HL-60 (cell line): Measurements from ENCODE around the gene HBM.
A peak's percentile ranks its signal among the peaks of the same experiment; 100 is the strongest.

Experiments used
- DNase-seq, 2 experiments: peaks; one replicate each; pipeline ENCODE4 v3.0.0-alpha.2; 2010 to 2020; ENCODE audit warnings: low read depth in 1 of 2, low spot score in 1 of 2
- H3K27ac ChIP-seq: fragments of 250-450 bp; sonication (Bioruptor Pico); replicated peaks from 2 replicates; pipeline ENCODE4 v1.5.1; 2020; ENCODE audit warnings: mild to moderate bottlenecking, moderate library complexity
- H3K27me3 ChIP-seq: fragments of 250-450 bp; sonication (Bioruptor Pico); 2 replicates; pipeline ENCODE4 v1.5.1; 2021; ENCODE audit warnings: mild to moderate bottlenecking, moderate library complexity; ENCODE audit not compliant: insufficient read depth, poor library complexity, severe bottlenecking
- H3K4me3 ChIP-seq: replicated peaks from 2 replicates; pipeline ENCODE4 v1.5.1; 2011; ENCODE audit warnings: mild to moderate bottlenecking, control low read depth, low read length; ENCODE audit not compliant: insufficient read depth
- GABPA ChIP-seq: IDR thresholded peaks from 2 replicates; pipeline ENCODE4 v1.6.1; 2012; ENCODE audit warnings: low read depth
- POLR2AphosphoS5 ChIP-seq: IDR thresholded peaks from 2 replicates; pipeline ENCODE4 v1.6.1; 2012; ENCODE audit warnings: low read depth
- SPI1 ChIP-seq: IDR thresholded peaks from 2 replicates; pipeline ENCODE4 v1.6.1; 2012; ENCODE audit warnings: low read depth, mild to moderate bottlenecking, borderline replicate concordance
- long read RNA-seq: library from polyadenylated mRNA; unstranded; transcript quantifications from one replicate; pipeline ENCODE4 v2.0.0, GENCODE V29; 2020
- TF ChIP-seq, protein P1 (sequence below): IDR thresholded peaks from one replicate; pipeline ENCODE4 v1.5.1; 2011; ENCODE audit warnings: low read length, control low read depth, inconsistent platforms; ENCODE audit not compliant: insufficient read depth
- TF ChIP-seq, protein P2 (sequence below): IDR thresholded peaks from 2 replicates; pipeline ENCODE4 v1.6.1; 2012; ENCODE audit warnings: low read depth; ENCODE audit not compliant: insufficient replicate concordance

The HBM gene, protein sequence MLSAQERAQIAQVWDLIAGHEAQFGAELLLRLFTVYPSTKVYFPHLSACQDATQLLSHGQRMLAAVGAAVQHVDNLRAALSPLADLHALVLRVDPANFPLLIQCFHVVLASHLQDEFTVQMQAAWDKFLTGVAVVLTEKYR
- long read RNA-seq: 0 reads

DNA sequence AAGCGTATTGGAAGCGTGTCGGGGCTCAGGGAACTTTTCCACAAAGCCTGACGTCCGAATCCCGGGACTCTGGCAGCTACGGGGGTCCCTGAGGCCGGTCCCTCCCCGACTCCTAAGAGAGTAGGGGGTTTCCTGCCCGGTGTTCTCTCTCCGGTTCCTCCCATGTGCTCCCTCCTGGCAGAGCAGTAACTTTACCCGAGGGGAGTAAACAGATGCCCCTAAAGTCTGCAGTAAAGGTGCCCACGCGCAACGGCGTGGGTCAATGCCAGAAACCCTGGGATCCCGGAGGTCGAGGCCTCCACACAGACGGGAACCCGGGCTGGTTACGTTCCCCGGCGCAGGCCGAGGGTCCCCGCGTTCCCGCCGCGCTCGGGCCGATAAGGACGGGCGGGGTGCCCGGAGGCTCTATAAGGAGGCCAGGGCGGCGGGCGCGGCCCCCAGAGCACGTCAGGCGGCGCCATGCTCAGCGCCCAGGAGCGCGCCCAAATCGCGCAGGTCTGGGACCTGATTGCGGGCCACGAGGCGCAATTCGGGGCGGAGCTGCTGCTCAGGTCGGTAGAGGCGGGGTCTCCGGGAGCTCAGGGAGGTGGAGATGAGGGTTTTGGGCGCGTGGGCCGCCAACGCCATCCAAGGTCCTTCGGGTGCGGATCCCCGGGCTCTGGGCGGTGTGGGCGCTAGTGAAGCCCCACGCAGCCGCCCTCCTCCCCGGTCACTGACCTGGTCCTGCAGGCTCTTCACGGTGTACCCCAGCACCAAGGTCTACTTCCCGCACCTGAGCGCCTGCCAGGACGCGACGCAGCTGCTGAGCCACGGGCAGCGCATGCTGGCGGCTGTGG, at the start of gene HBM:
Gene HBM (plus strand): TSS at position 440 of the 836 bp plus-strand sequence. CDS start 20 bp downstream, at position 460.
- no peak within 1 kb of the TSS for H3K27ac ChIP-seq
- TF ChIP-seq GABPA (no peak), POLR2AphosphoS5 (no peak), SPI1 (no peak)
- TF ChIP-seq, protein P1, sequence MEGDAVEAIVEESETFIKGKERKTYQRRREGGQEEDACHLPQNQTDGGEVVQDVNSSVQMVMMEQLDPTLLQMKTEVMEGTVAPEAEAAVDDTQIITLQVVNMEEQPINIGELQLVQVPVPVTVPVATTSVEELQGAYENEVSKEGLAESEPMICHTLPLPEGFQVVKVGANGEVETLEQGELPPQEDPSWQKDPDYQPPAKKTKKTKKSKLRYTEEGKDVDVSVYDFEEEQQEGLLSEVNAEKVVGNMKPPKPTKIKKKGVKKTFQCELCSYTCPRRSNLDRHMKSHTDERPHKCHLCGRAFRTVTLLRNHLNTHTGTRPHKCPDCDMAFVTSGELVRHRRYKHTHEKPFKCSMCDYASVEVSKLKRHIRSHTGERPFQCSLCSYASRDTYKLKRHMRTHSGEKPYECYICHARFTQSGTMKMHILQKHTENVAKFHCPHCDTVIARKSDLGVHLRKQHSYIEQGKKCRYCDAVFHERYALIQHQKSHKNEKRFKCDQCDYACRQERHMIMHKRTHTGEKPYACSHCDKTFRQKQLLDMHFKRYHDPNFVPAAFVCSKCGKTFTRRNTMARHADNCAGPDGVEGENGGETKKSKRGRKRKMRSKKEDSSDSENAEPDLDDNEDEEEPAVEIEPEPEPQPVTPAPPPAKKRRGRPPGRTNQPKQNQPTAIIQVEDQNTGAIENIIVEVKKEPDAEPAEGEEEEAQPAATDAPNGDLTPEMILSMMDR: no peak
- TF ChIP-seq, protein P2, sequence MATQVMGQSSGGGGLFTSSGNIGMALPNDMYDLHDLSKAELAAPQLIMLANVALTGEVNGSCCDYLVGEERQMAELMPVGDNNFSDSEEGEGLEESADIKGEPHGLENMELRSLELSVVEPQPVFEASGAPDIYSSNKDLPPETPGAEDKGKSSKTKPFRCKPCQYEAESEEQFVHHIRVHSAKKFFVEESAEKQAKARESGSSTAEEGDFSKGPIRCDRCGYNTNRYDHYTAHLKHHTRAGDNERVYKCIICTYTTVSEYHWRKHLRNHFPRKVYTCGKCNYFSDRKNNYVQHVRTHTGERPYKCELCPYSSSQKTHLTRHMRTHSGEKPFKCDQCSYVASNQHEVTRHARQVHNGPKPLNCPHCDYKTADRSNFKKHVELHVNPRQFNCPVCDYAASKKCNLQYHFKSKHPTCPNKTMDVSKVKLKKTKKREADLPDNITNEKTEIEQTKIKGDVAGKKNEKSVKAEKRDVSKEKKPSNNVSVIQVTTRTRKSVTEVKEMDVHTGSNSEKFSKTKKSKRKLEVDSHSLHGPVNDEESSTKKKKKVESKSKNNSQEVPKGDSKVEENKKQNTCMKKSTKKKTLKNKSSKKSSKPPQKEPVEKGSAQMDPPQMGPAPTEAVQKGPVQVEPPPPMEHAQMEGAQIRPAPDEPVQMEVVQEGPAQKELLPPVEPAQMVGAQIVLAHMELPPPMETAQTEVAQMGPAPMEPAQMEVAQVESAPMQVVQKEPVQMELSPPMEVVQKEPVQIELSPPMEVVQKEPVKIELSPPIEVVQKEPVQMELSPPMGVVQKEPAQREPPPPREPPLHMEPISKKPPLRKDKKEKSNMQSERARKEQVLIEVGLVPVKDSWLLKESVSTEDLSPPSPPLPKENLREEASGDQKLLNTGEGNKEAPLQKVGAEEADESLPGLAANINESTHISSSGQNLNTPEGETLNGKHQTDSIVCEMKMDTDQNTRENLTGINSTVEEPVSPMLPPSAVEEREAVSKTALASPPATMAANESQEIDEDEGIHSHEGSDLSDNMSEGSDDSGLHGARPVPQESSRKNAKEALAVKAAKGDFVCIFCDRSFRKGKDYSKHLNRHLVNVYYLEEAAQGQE: no peak
- no peak for DNase-seq
- H3K27me3 ChIP-seq: peaks cover 54% of the 10 kb centered on the region
- peak within 1 kb of the TSS; percentile 18; the same call in 1 of the 2 replicates for H3K4me3 ChIP-seq

DNA sequence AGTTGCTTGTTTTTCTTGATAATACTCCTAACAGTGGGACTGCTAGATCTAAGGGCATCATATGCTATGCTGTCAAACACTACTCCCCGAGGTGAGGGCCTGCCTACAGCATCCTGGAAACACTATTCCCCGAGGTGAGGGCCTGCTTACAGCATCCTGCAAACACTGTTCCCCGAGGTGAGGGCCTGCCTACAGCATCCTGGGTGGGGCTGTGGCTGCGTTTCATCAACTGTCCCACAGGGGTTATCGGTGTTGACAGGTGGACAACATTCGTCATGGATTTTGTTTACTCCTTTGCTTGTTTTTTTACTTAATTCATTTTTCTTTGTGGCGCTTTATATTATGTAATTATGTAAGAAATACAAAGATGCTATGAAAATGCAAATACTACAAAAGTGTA, 49.8 kb upstream of the HBM start:
- Histone ChIP-seq H3K27ac (no peak overlapping the region), H3K27me3 (no peaks in the 10 kb centered on the region), H3K4me3 (no peak overlapping the region)
- no peak for DNase-seq
- no peak for TF ChIP-seq GABPA
- TF ChIP-seq POLR2AphosphoS5: no peak
- TF ChIP-seq SPI1: no peak
- TF ChIP-seq, protein P1: no peak

DNA sequence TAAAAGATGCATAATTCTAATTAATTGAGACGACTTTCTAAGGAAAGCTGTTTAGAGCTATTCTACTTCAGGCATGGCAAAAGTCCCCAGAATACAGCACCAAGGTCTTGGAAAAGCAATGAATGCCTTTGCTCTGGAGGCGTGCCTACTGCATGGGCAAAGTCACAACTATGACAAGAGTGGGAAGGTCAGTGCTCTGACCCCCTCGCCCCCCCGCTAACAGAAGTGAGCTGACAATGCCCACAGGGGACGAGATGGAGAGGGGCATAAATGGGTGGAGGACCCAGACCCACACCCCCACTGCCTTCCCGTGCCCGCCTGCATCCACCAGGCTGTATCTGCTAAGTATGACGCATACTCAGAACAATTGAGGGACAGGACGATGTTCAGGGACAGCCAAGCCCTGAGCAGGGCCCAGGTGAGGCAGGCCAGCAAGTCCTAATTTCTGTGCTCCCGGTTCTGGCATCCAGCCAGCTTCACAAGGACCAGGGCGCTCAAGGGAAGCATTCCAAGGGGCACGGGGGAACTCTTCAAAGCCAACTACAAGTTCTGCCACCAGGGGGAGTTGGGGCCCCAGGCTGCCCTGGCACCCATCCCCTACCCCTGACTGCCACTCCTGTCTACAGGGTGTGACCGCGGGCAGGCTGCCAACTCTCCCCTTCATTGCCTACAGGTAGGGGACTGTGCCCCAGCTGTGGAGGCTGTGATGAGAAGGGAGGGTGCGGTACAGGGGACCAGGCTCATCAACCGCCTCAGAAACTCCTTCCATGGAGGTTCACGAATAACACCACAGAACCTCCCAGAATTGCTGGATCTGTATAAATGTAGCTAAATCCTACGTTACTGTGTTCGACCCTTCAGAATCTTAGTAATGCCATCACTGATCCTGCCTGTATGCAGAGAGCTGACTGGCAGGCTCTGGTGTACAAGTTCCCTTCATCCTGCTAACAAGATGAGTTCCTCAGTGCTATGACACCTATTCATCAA, 48.1 kb upstream of the HBM start:
- no peaks in the 10 kb centered on the region for H3K27me3 ChIP-seq
- H3K27ac ChIP-seq: no peak overlapping the region
- peak; percentile 40 to 60 for DNase-seq
- no peak for TF ChIP-seq SPI1
- TF ChIP-seq, protein P2: no peak
- TF ChIP-seq, protein P1: peak; percentile 53
- no peak for TF ChIP-seq POLR2AphosphoS5
- TF ChIP-seq GABPA: no peak
- no peak overlapping the region for H3K4me3 ChIP-seq
